Astrocyte (in vitro differentiated cells and primary cell): Measurements from ENCODE around the gene ALOX12B.

Source experiments
- CTCF ChIP-seq: IDR thresholded peaks from 2 replicates; pipeline ENCODE4 v1.5.1; 2011; ENCODE audit warnings: low read depth, mild to moderate bottlenecking, inconsistent platforms, low read length, moderate library complexity; ENCODE audit not compliant: insufficient read depth
- EZH2 ChIP-seq: IDR thresholded peaks from 2 replicates; pipeline ENCODE4 v1.6.1; 2012; ENCODE audit warnings: mild to moderate bottlenecking, low read length, inconsistent platforms; ENCODE audit not compliant: insufficient read depth

- TF ChIP-seq CTCF (no peak), EZH2 (no peak)
Measured at GRCh38 chr17:8052256-8053252, 35.0 kb downstream of the ALOX12B start.
